GM21367 (cell line): ENCODE results near the gene MYO5B.

Experiments
- ATAC-seq: cut with Tn5 transposase; IDR thresholded peaks from one replicate; pipeline ENCODE4 v1.9.1; 2021; ENCODE audit not compliant: unreplicated experiment

Gene MYO5B

GRCh38 chr18:49976001-49976400 is 218.9 kb downstream of the MYO5B start:
- no peak for ATAC-seq

GRCh38 chr18:49974079-49974478 is 220.9 kb downstream of the MYO5B start:
- no peak for ATAC-seq

GRCh38 chr18:49973592-49973991 is 221.4 kb downstream of the MYO5B start:
- ATAC-seq = no peak

DNA sequence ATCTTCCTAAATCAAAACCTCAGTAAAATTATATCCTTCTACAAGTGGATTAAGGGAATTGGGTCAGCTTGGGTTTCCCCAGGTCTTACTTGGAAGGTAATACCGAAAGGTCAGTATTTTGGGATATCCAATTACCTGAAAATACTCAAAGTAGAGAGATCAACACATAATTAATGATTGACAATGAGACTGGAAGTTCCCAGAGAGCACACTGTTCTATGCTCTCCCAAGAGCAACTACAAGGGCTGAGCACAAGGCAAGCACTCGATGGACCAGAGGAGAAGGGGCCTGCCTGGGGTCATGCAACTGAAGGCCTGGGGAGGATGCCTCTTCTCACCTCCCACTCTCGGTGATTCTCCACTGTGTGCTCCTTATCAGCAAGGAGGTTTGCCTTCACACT is 222.4 kb downstream of the MYO5B start:
- no peak for ATAC-seq

- no peak for ATAC-seq
Observed at GRCh38 chr18:49971462-49971861, 223.5 kb downstream of the MYO5B start.

DNA sequence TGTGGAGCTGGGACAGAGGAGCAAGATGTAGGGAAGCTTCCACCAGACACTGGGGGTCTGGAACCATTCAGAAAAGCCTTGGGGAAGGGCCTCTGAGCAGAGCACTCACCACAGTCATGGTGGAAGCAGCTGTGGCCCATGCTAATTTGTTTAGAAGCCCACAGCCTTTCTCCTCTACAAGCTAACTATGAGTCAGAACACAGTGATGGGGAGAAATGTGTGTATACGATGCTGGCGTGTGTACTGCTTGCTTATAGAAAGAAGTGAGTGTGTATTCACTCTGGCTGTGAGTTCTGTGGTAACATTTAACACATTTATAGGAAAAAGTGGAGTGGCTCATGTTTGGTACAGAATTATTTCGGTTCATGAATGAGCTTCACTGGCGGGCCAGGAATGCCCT is 224.6 kb downstream of the MYO5B start:
- ATAC-seq = no peak

GRCh38 chr18:49968644-49969309 is 226.2 kb downstream of the MYO5B start:
- no peak for ATAC-seq

DNA sequence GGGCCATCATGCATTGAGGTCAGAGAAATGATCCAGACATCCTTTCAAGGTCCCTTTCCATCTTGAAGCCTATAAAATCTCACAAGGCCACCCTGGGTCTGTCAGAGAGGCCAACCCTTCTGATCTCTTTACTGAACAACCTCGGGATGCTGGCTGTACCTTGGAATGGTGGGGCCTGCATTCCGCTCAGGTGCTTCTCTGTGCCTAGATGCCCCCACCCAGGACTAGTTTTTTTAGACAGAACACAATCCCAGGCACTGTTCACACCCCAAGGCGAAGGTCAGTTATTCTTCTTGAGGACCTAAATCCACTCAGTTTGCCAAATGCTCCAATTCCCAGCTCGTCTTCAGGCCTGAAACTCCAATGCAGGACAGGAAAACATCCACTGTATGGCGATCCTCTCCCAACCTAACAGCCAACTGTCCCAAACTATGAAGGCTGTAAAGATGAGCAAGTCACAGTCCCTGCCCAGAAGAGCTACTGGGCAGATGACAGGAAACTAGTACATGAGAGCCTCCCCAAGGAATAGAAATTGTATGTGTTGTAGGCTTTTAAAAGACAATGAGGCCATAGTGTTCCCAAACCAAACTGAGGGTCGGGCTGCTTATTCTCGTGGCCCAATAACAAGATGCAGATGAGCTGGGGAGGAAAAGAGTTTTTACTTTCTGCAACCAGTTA is 227.2 kb downstream of the MYO5B start:
- no peak for ATAC-seq

DNA sequence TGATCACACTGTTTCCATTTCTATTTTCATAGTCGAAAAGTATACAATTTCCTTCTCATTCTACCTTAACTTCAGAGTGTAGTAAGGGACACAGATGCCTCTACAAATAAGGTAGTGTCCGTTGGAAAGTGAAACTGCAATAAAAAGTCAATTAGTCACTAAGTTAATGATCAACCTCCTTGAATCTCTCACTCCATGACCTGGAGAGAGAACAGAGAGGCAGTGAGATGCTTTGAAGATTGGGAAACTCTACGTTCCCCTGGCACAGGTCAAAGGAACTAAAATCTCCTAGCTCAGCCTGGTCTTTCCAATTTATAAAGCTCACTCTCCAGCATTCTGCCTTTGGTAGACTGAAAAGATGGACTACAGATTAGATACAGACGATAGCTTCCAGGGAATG is 227.8 kb downstream of the MYO5B start:
- ATAC-seq = no peak

DNA sequence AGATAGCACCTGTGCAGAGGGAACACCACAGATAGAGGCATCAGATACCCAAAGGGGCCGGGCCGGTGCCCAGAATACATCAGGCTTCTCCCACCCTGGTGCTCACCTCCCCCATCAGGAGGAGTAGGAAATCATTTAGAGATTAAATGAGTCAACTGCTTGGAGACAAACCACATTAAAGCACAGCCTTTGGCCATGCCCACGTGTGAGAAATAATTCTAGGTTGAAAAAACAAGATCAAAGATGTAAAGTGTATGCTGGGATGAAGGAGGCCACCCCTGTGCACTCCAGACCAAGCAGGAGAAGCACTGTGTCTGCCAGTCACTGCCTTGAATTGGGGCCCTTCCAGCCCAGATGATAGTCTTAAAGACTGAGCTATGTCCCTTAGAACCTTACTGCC is 228.9 kb downstream of the MYO5B start:
- no peak for ATAC-seq

GRCh38 chr18:49963217-49963616 is 231.7 kb downstream of the MYO5B start:
- ATAC-seq = no peak

DNA sequence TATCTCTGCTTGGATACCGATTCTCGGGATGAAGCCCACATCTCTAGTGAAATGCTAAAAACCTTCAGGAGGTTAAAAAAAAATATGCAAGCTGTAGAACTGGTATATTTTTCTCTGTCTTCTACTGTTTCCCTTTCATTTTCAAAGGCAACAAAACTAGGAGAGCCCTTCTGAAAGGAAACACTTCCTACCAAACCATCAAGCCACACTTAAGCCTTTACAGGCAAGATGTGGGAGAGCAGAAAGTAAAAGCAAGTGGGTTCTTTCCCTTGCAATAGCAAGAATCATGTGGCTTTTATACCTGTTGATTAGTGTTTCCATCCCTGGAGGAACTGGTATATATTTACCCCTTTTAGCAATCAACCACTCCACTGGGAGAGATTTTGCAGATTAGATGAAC is 233.7 kb downstream of the MYO5B start:
- ATAC-seq = no peak

DNA sequence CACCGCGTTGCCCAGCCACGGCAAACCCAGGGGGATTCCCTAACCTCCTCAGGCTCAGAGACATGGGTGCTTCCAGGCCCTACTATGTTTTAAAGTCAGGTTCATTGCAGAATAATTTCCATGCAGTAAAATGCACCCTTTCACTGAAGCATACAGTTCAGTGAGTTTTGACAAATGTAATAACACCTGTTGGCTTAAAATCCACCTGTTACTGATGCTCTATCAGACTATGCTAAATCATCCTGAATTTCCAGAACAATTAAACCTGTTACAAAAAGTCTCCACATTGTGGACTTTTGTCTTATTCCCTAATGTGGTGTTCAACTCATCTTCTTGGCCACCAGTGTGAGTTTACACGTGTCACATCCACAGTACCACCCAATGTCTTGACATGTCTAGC is 234.6 kb downstream of the MYO5B start:
- ATAC-seq = no peak

GRCh38 chr18:49959176-49959575 is 235.8 kb downstream of the MYO5B start:
- ATAC-seq = no peak

GRCh38 chr18:49955263-49955662 is 239.7 kb downstream of the MYO5B start:
- no peak for ATAC-seq

GRCh38 chr18:49953391-49953790 is 241.6 kb downstream of the MYO5B start:
- ATAC-seq = no peak

- ATAC-seq = no peak
Observed at GRCh38 chr18:49949951-49950395, 245.0 kb downstream of the MYO5B start.

DNA sequence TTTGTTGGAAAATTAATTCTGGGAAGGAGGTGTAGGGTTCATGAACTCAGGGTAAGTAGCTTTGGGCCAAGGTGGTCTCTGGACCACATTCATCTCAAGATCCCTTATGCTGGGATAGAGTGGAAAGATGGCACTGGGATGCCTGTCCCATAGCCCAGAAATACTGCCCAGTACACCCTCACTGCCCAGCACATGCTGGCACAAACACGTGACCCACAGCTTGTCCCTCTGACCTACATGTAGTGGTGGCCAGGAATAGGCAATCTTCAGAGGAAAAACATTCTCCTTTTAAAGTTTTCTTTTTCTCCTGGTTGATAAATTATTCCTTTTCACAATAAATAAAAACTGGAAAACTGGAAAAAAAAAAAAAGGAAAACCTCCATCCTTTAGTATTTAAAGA is 246.0 kb downstream of the MYO5B start:
- ATAC-seq = no peak

DNA sequence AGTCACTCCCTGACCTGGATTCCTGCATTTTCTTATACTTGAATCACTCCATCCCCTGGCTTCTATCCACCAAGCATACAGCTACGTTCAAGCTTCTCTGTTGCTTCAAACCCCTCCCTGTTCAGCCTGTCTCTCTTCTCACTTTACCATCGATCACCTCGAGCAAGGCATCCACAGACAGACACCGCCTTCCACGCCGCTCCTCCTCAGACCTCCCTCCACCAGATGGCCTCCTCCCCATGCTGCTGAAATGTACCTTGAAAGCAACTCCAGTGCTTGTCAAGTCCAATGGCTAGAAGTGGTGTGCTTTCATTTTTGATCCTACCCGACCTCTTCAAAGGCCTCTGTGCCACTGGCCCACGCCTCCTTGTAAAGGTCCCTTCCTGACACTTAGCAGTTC is 250.3 kb downstream of the MYO5B start:
- ATAC-seq = no peak

- no peak for ATAC-seq
Observed at GRCh38 chr18:49936821-49937220, 258.1 kb downstream of the MYO5B start.

GRCh38 chr18:49935215-49935614 is 259.7 kb downstream of the MYO5B start:
- ATAC-seq = no peak

GRCh38 chr18:49934457-49934856 is 260.5 kb downstream of the MYO5B start:
- ATAC-seq = no peak
